ENCODE data around the gene SPINT1. TPM values are rescaled to one million over a fixed set of nuclear protein-coding genes. Genes with fewer than 3 reads are reported as not detected.

The SPINT1 gene
- total and polyA plus RNA-seq, 4 experiments from 2014 or later, result 3.8 to 5.3 (median 4.0) TPM

GRCh38 chr15:40829115-40829514, 14.7 kb upstream of the SPINT1 start:
- Mint-ChIP-seq H3K4me1 (no peaks in the 10 kb centered on the region), H3K27ac (no peak overlapping the region), H3K9me3 (no peaks in the 10 kb centered on the region), H3K27me3 (no peaks in the 10 kb centered on the region), H3K36me3 (no peaks in the 10 kb centered on the region), H3K4me3 (no peak overlapping the region)
- H3K27me3 ChIP-seq (ENCODE audit: insufficient read depth, low read length), result no peaks in the 10 kb centered on the region
- POLR2A ChIA-PET (ENCODE audit: partially characterized antibody), result interaction anchor here (1.1 kb wide), 1 partner anchor 135 kb away, joined by 4 read pairs; the partner anchor contains the start of gene RAD51
- intact Hi-C loops (cut with micrococcal nuclease), result no loop called here
- H3K9me3 ChIP-seq (ENCODE audit: control insufficient read depth in 1 of 2, low read length in 2 of 2), result no peaks in the 10 kb centered on the region
- no peak overlapping the region for H3K27ac ChIP-seq (ENCODE audit: low read depth, low read length)
- H3K4me1 ChIP-seq (ENCODE audit: insufficient read depth, low read length), result no peaks in the 10 kb centered on the region
- CTCF ChIA-PET (ENCODE audit: partially characterized antibody), result interaction anchor here (1.0 kb wide), 1 partner anchor 29 kb away, joined by 3 read pairs; no protein-coding TSS in a partner anchor
- H3K36me3 ChIP-seq (ENCODE audit: insufficient read depth, low read length), result no peaks in the 10 kb centered on the region
- no peak for DNase-seq
- H3K4me3 ChIP-seq (ENCODE audit: low read length in 2 of 2), result no peak overlapping the region

GRCh38 chr15:40830884-40831283, 13.0 kb upstream of the SPINT1 start:
- no peaks in the 10 kb centered on the region for H3K36me3 Mint-ChIP-seq
- H3K4me3 Mint-ChIP-seq, result no peak overlapping the region
- Histone ChIP-seq H3K36me3 (ENCODE audit: insufficient read depth, low read length) (no peaks in the 10 kb centered on the region), H3K27me3 (ENCODE audit: insufficient read depth, low read length) (no peaks in the 10 kb centered on the region), H3K9me3 (ENCODE audit: control insufficient read depth in 1 of 2, low read length in 2 of 2) (no peaks in the 10 kb centered on the region), H3K4me3 (ENCODE audit: low read length in 2 of 2) (no peak overlapping the region), H3K27ac (ENCODE audit: low read depth, low read length) (no peak overlapping the region), H3K4me1 (ENCODE audit: insufficient read depth, low read length) (no peaks in the 10 kb centered on the region)
- no peak overlapping the region for H3K27ac Mint-ChIP-seq
- H3K4me1 Mint-ChIP-seq, result no peaks in the 10 kb centered on the region
- H3K9me3 Mint-ChIP-seq, result no peaks in the 10 kb centered on the region
- H3K27me3 Mint-ChIP-seq, result no peaks in the 10 kb centered on the region
- ChIA-PET POLR2A (ENCODE audit: partially characterized antibody) (no interaction called here), CTCF (ENCODE audit: partially characterized antibody) (interaction anchor here (1.1 kb wide), 1 partner anchor 49 kb away, joined by 3 read pairs; no protein-coding TSS in a partner anchor)
- intact Hi-C loops (cut with micrococcal nuclease), result no loop called here
- no peak for DNase-seq

- ChIA-PET POLR2A (ENCODE audit: partially characterized antibody) (no interaction called here), CTCF (ENCODE audit: partially characterized antibody) (no interaction called here)
- Mint-ChIP-seq H3K9me3 (no peaks in the 10 kb centered on the region), H3K4me3 (peak overlapping the region in 1 of 8 donors; percentile 32), H3K4me1 (no peaks in the 10 kb centered on the region), H3K27ac (no peak overlapping the region), H3K36me3 (no peaks in the 10 kb centered on the region), H3K27me3 (no peaks in the 10 kb centered on the region)
- intact Hi-C loops (cut with micrococcal nuclease), result no loop called here
- no peak overlapping the region for H3K27ac ChIP-seq (ENCODE audit: low read depth, low read length)
- H3K36me3 ChIP-seq (ENCODE audit: insufficient read depth, low read length), result no peaks in the 10 kb centered on the region
- no peaks in the 10 kb centered on the region for H3K9me3 ChIP-seq (ENCODE audit: control insufficient read depth in 1 of 2, low read length in 2 of 2)
- no peaks in the 10 kb centered on the region for H3K4me1 ChIP-seq (ENCODE audit: insufficient read depth, low read length)
- no peaks in the 10 kb centered on the region for H3K27me3 ChIP-seq (ENCODE audit: insufficient read depth, low read length)
- DNase-seq, result no peak
- no peak overlapping the region for H3K4me3 ChIP-seq (ENCODE audit: low read length in 2 of 2)
These were observed 12.0 kb upstream of the SPINT1 start for GRCh38 chr15:40831861-40832260.

- H3K27ac Mint-ChIP-seq, result no peak overlapping the region
- no peaks in the 10 kb centered on the region for H3K36me3 Mint-ChIP-seq
- intact Hi-C loops (cut with micrococcal nuclease), result no loop called here
- H3K4me3 Mint-ChIP-seq, result no peak overlapping the region
- H3K27me3 ChIP-seq (ENCODE audit: insufficient read depth, low read length), result no peaks in the 10 kb centered on the region
- H3K27ac ChIP-seq (ENCODE audit: low read depth, low read length), result no peak overlapping the region
- H3K36me3 ChIP-seq (ENCODE audit: insufficient read depth, low read length), result no peaks in the 10 kb centered on the region
- CTCF ChIA-PET (ENCODE audit: partially characterized antibody), result no interaction called here
- no peaks in the 10 kb centered on the region for H3K4me1 Mint-ChIP-seq
- POLR2A ChIA-PET (ENCODE audit: partially characterized antibody), result interaction anchor here (0.7 kb wide), 1 partner anchor 11 kb away, joined by 3 read pairs; the partner anchor contains the start of gene SPINT1
- no peaks in the 10 kb centered on the region for H3K27me3 Mint-ChIP-seq
- no peak overlapping the region for H3K4me3 ChIP-seq (ENCODE audit: low read length in 2 of 2)
- H3K9me3 ChIP-seq (ENCODE audit: control insufficient read depth in 1 of 2, low read length in 2 of 2), result no peaks in the 10 kb centered on the region
- H3K4me1 ChIP-seq (ENCODE audit: insufficient read depth, low read length), result no peaks in the 10 kb centered on the region
- H3K9me3 Mint-ChIP-seq, result no peaks in the 10 kb centered on the region
- no peak for DNase-seq
These were observed 10.9 kb upstream of the SPINT1 start for GRCh38 chr15:40832903-40833302.

GRCh38 chr15:40836020-40836419, 7.8 kb upstream of the SPINT1 start:
- no peak overlapping the region for H3K27ac ChIP-seq (ENCODE audit: low read depth, low read length)
- CTCF ChIA-PET (ENCODE audit: partially characterized antibody), result no interaction called here
- Mint-ChIP-seq H3K36me3 (no peaks in the 10 kb centered on the region), H3K27ac (no peak overlapping the region), H3K9me3 (no peaks in the 10 kb centered on the region), H3K4me3 (no peak overlapping the region), H3K4me1 (no peaks in the 10 kb centered on the region), H3K27me3 (no peaks in the 10 kb centered on the region)
- no peaks in the 10 kb centered on the region for H3K36me3 ChIP-seq (ENCODE audit: insufficient read depth, low read length)
- no peaks in the 10 kb centered on the region for H3K27me3 ChIP-seq (ENCODE audit: insufficient read depth, low read length)
- intact Hi-C loops (cut with micrococcal nuclease), result no loop called here
- POLR2A ChIA-PET (ENCODE audit: partially characterized antibody), result no interaction called here
- no peaks in the 10 kb centered on the region for H3K9me3 ChIP-seq (ENCODE audit: control insufficient read depth in 1 of 2, low read length in 2 of 2)
- H3K4me3 ChIP-seq (ENCODE audit: low read length in 2 of 2), result no peak overlapping the region
- DNase-seq, result no peak
- no peaks in the 10 kb centered on the region for H3K4me1 ChIP-seq (ENCODE audit: insufficient read depth, low read length)

GRCh38 chr15:40838756-40839155, 5.1 kb upstream of the SPINT1 start:
- H3K27ac ChIP-seq (ENCODE audit: low read depth, low read length), result no peak overlapping the region
- no peaks in the 10 kb centered on the region for H3K27me3 ChIP-seq (ENCODE audit: insufficient read depth, low read length)
- no peak for DNase-seq
- ChIA-PET POLR2A (ENCODE audit: partially characterized antibody) (no interaction called here), CTCF (ENCODE audit: partially characterized antibody) (interaction anchor here (3.2 kb wide), 1 partner anchor 19 kb away, joined by 16 read pairs; no protein-coding TSS in a partner anchor)
- H3K4me3 Mint-ChIP-seq, result no peak overlapping the region
- peak overlapping the region in 1 of 7 donors; percentile 12 for H3K27ac Mint-ChIP-seq
- intact Hi-C loops (cut with micrococcal nuclease), result no loop called here
- H3K9me3 ChIP-seq (ENCODE audit: control insufficient read depth in 1 of 2, low read length in 2 of 2), result no peaks in the 10 kb centered on the region
- H3K4me3 ChIP-seq (ENCODE audit: low read length in 2 of 2), result no peak overlapping the region
- no peaks in the 10 kb centered on the region for H3K36me3 ChIP-seq (ENCODE audit: insufficient read depth, low read length)
- H3K36me3 Mint-ChIP-seq, result peaks cover 0 to 1% of the 10 kb centered on the region in 2 donors
- H3K9me3 Mint-ChIP-seq, result no peaks in the 10 kb centered on the region
- peaks cover 0 to 2% of the 10 kb centered on the region in 2 donors for H3K27me3 Mint-ChIP-seq
- H3K4me1 Mint-ChIP-seq, result peaks cover 0 to 5% (median 3%) of the 10 kb centered on the region in 4 donors
- H3K4me1 ChIP-seq (ENCODE audit: insufficient read depth, low read length), result peaks cover 3% of the 10 kb centered on the region

- peaks cover 5 to 24% (median 13%) of the 10 kb centered on the region in 4 donors for H3K4me1 Mint-ChIP-seq
- Histone ChIP-seq H3K9me3 (ENCODE audit: control insufficient read depth in 1 of 2, low read length in 2 of 2) (no peaks in the 10 kb centered on the region), H3K4me3 (ENCODE audit: low read length in 2 of 2) (no peak overlapping the region), H3K27ac (ENCODE audit: low read depth, low read length) (no peak overlapping the region), H3K27me3 (ENCODE audit: insufficient read depth, low read length) (no peaks in the 10 kb centered on the region), H3K36me3 (ENCODE audit: insufficient read depth, low read length) (no peaks in the 10 kb centered on the region), H3K4me1 (ENCODE audit: insufficient read depth, low read length) (peaks cover 25% of the 10 kb centered on the region)
- intact Hi-C loops (cut with micrococcal nuclease), result no loop called here
- no peaks in the 10 kb centered on the region for H3K9me3 Mint-ChIP-seq
- peaks cover 0 to 3% of the 10 kb centered on the region in 2 donors for H3K36me3 Mint-ChIP-seq
- H3K27ac Mint-ChIP-seq, result no peak overlapping the region
- POLR2A ChIA-PET (ENCODE audit: partially characterized antibody), result no interaction called here
- H3K4me3 Mint-ChIP-seq, result peak overlapping the region in 5 of 8 donors; percentile 15 to 55 (median 28)
- H3K27me3 Mint-ChIP-seq, result peaks cover 0 to 2% of the 10 kb centered on the region in 2 donors
- CTCF ChIA-PET (ENCODE audit: partially characterized antibody), result interaction anchor here (0.6 to 1.5 kb wide), 2 partner anchors 16 to 19 kb away, joined by 4 to 7 read pairs; no protein-coding TSS in a partner anchor
- no peak for DNase-seq
These were observed 2.1 kb upstream of the SPINT1 start for GRCh38 chr15:40841741-40842140.
